22Rv1 (cell line): ENCODE data around the gene SYNGR1.

Experiments
- ZFX ChIP-seq: fragments of 450-650 bp; IDR thresholded peaks from 2 replicates; pipeline ENCODE4 v1.6.1; 2017; ENCODE audit warnings: antibody characterized with exemption, borderline replicate concordance
- TF ChIP-seq, protein P1 (sequence below): fragments of 450-650 bp; IDR thresholded peaks from 2 replicates; pipeline ENCODE4 v1.5.1; 2017; ENCODE audit warnings: mild to moderate bottlenecking

DNA sequence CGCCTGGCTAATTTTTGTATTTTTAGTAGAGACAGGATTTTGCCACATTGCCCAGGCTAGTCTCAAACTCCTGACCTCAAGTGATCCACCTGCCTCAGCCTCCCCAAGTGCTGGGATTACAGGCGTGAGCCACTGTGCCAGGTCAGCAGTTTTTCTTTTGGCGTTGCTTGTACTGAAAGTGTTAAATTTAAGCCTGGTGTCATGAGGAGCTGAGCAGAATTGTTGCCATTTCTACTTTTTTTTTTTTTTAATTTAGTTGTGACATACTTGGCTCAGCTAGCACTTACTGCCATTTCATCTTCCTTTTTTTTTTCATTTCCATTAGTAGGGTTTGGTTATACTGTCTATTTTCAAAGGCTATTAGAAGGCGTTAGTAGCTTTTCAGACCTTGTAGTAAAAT lies 60.5 kb downstream of the SYNGR1 start:
- TF ChIP-seq, protein P1, sequence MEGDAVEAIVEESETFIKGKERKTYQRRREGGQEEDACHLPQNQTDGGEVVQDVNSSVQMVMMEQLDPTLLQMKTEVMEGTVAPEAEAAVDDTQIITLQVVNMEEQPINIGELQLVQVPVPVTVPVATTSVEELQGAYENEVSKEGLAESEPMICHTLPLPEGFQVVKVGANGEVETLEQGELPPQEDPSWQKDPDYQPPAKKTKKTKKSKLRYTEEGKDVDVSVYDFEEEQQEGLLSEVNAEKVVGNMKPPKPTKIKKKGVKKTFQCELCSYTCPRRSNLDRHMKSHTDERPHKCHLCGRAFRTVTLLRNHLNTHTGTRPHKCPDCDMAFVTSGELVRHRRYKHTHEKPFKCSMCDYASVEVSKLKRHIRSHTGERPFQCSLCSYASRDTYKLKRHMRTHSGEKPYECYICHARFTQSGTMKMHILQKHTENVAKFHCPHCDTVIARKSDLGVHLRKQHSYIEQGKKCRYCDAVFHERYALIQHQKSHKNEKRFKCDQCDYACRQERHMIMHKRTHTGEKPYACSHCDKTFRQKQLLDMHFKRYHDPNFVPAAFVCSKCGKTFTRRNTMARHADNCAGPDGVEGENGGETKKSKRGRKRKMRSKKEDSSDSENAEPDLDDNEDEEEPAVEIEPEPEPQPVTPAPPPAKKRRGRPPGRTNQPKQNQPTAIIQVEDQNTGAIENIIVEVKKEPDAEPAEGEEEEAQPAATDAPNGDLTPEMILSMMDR = no peak
- TF ChIP-seq ZFX = no peak
